Naive B cell (primary cell): ENCODE data around the gene ART4. TPM values are rescaled to one million over a fixed set of nuclear protein-coding genes. Genes with fewer than 3 reads are reported as not detected.

Source experiments
- ATAC-seq, 2 donors: fragments of 150-1000 bp; cut with Tn5 transposase; 2 replicates each; pipeline ENCODE4 v1.10.0; 2021; ENCODE audit warnings: low read depth in 2 of 2, mild to moderate bottlenecking in 2 of 2, moderate library complexity in 2 of 2
- DNase-seq: peaks from one replicate; pipeline ENCODE4 v3.0.0; 2022
- H3K27ac Mint-ChIP-seq, 6 donors: one replicate each; pipeline ENCODE4 v1.8.0; 2020 to 2022; ENCODE audit warnings: mild to moderate bottlenecking in 6 of 6, mixed read lengths in 6 of 6, moderate library complexity in 5 of 6, inconsistent platforms in 2 of 6
- H3K27me3 Mint-ChIP-seq, 3 donors: one replicate each; pipeline ENCODE4 v1.8.0; 2021 to 2022; ENCODE audit warnings: mixed read lengths in 3 of 3, mild to moderate bottlenecking in 1 of 3
- H3K36me3 Mint-ChIP-seq, 2 donors: one replicate each; pipeline ENCODE4 v1.8.0; 2020 to 2022; ENCODE audit warnings: mixed read lengths in 2 of 2, inconsistent platforms in 1 of 2, mild to moderate bottlenecking in 1 of 2
- H3K4me1 Mint-ChIP-seq, 3 donors: one replicate each; pipeline ENCODE4 v1.8.0; 2020 to 2022; ENCODE audit warnings: mixed read lengths in 3 of 3, inconsistent platforms in 1 of 3, mild to moderate bottlenecking in 1 of 3, moderate library complexity in 1 of 3
- H3K4me3 Mint-ChIP-seq, 8 donors: one replicate each; pipeline ENCODE4 v1.8.0; 2020 to 2022; ENCODE audit warnings: mild to moderate bottlenecking in 8 of 8, mixed read lengths in 8 of 8, moderate library complexity in 8 of 8, inconsistent platforms in 2 of 8
- H3K9me3 Mint-ChIP-seq, 7 donors: one replicate each; pipeline ENCODE4 v1.8.0; 2020 to 2022; ENCODE audit warnings: mixed read lengths in 7 of 7, mild to moderate bottlenecking in 5 of 7, inconsistent platforms in 2 of 7, moderate library complexity in 1 of 7
- polyA plus RNA-seq, 6 donors: library from polyadenylated mRNA; unstranded; fragments of 300-500 nt; fragmentation: Illumina TruSeq; gene quantifications; one replicate each; pipeline ENCODE4 v1.2.3, GENCODE V29; 2021; ENCODE audit warnings: low read depth in 6 of 6

The ART4 gene
- polyA plus RNA-seq, 6 donors from 2014 or later = not detected

- Mint-ChIP-seq H3K4me3 (no peak overlapping the region), H3K36me3 (peaks cover 0 to 4% of the 10 kb centered on the region in 2 donors), H3K27ac (no peak overlapping the region), H3K4me1 (peaks cover 3 to 6% (median 5%) of the 10 kb centered on the region in 3 donors), H3K27me3 (peaks cover 0 to 5% (median 0%) of the 10 kb centered on the region in 3 donors), H3K9me3 (no peaks in the 10 kb centered on the region)
- DNase-seq (no peak), ATAC-seq (peak in 1 of 2 donors; percentile 41)
Observed at GRCh38 chr12:14873440-14874185, 30.3 kb upstream of the ART4 start.

- Mint-ChIP-seq H3K4me1 (peaks cover 3 to 6% (median 5%) of the 10 kb centered on the region in 3 donors), H3K4me3 (no peak overlapping the region), H3K27ac (no peak overlapping the region), H3K27me3 (peaks cover 0 to 8% (median 5%) of the 10 kb centered on the region in 3 donors), H3K9me3 (peaks cover 3 to 10% (median 8%) of the 10 kb centered on the region in 7 donors), H3K36me3 (peaks cover 4 to 9% of the 10 kb centered on the region in 2 donors)
- no peak for ATAC-seq
- DNase-seq = no peak
Observed at GRCh38 chr12:14871886-14872285, 28.6 kb upstream of the ART4 start.

- Mint-ChIP-seq H3K27ac (peak overlapping the region in 1 of 6 donors; percentile 73), H3K9me3 (peaks cover 3 to 10% (median 8%) of the 10 kb centered on the region in 7 donors)
- ATAC-seq = no peak
Observed at GRCh38 chr12:14871247-14871646, 27.9 kb upstream of the ART4 start.

GRCh38 chr12:14868916-14869506 lies 25.7 kb upstream of the ART4 start:
- ATAC-seq (no peak), DNase-seq (no peak)
- Mint-ChIP-seq H3K27ac (no peak overlapping the region), H3K27me3 (peaks cover 0 to 8% (median 5%) of the 10 kb centered on the region in 3 donors), H3K9me3 (peaks cover 3 to 10% (median 8%) of the 10 kb centered on the region in 7 donors), H3K4me3 (no peak overlapping the region), H3K36me3 (peaks cover 4 to 9% of the 10 kb centered on the region in 2 donors), H3K4me1 (peaks cover 0 to 6% (median 5%) of the 10 kb centered on the region in 3 donors)

More at GRCh38 chr12:14871247-14871646, 27.9 kb upstream of the ART4 start:
- Mint-ChIP-seq H3K4me3 (no peak overlapping the region), H3K36me3 (peaks cover 4 to 9% of the 10 kb centered on the region in 2 donors), H3K4me1 (peaks cover 1 to 6% (median 5%) of the 10 kb centered on the region in 3 donors), H3K27me3 (peaks cover 0 to 8% (median 5%) of the 10 kb centered on the region in 3 donors)
- no peak for DNase-seq

DNA sequence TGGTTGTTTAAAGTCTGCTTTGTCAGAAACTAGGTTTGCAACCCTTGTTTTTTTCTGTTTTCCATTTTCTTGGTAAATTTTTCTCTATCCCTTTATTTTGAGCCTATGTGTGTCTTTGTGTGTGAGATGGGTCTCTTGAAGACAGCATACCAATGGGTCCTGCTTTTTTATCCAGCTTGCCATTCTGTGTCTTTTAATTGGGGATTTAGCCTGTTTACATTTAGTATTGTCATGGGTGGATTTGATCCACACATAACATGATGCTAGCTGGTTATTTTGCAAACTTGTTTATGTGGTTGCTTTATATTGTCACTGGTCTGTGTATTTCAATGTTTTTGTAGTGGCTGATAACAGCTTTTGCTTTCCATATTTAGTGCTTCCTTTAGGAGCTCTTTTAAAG lies 17.2 kb upstream of the ART4 start:
- Mint-ChIP-seq H3K4me3 (no peak overlapping the region), H3K27me3 (no peaks in the 10 kb centered on the region), H3K36me3 (peaks cover 0 to 18% of the 10 kb centered on the region in 2 donors), H3K27ac (no peak overlapping the region), H3K4me1 (peaks cover 23 to 26% (median 24%) of the 10 kb centered on the region in 3 donors), H3K9me3 (peaks cover 5 to 39% (median 23%) of the 10 kb centered on the region in 7 donors)
- no peak for ATAC-seq
- DNase-seq = no peak

GRCh38 chr12:14858513-14858912 lies 15.2 kb upstream of the ART4 start:
- Mint-ChIP-seq H3K4me3 (peak overlapping the region in 2 of 8 donors; percentile 34 to 48), H3K27me3 (no peaks in the 10 kb centered on the region), H3K9me3 (peaks cover 5 to 39% (median 23%) of the 10 kb centered on the region in 7 donors), H3K36me3 (peaks cover 0 to 18% of the 10 kb centered on the region in 2 donors), H3K4me1 (peaks cover 29 to 33% (median 32%) of the 10 kb centered on the region in 3 donors), H3K27ac (peak overlapping the region; percentile 49 to 86 (median 70))
- DNase-seq = peak; percentile 19
- peak; percentile 41 to 58 for ATAC-seq

- H3K27ac Mint-ChIP-seq = peak overlapping the region in 3 of 6 donors; percentile 18 to 71 (median 49)
- peaks cover 4 to 16% (median 12%) of the 10 kb centered on the region in 7 donors for H3K9me3 Mint-ChIP-seq
- peaks cover 0 to 8% of the 10 kb centered on the region in 2 donors for H3K36me3 Mint-ChIP-seq
- H3K4me3 Mint-ChIP-seq = peak overlapping the region in 2 of 8 donors; percentile 29 to 52
- H3K27me3 Mint-ChIP-seq = no peaks in the 10 kb centered on the region
- H3K4me1 Mint-ChIP-seq = peaks cover 29 to 33% (median 31%) of the 10 kb centered on the region in 3 donors
- ATAC-seq = no peak
- no peak for DNase-seq
Observed at GRCh38 chr12:14854586-14855183, 11.4 kb upstream of the ART4 start.

DNA sequence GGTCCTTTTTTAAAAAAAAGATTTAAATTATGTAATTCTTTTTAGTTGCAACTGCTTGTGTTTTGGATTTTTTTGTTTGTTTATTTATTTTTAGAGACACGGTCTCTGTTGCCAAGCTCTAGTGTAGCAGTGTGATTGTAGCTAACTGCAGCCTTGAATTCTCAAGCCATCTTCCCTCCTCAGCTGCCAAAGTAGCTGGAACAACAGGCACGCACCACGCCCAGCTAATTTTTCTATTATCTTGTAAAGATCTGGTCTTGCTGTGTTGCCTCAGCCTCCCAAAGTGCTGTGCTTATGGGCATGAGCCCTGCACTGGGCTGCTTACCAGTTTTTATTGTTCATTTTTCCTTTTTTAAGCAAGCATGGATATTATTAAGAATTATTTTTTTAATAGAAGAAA lies 10.6 kb upstream of the ART4 start:
- no peaks in the 10 kb centered on the region for H3K27me3 Mint-ChIP-seq
- no peak for DNase-seq
- H3K4me3 Mint-ChIP-seq = no peak overlapping the region
- peaks cover 24 to 29% (median 24%) of the 10 kb centered on the region in 3 donors for H3K4me1 Mint-ChIP-seq
- peaks cover 0 to 10% (median 5%) of the 10 kb centered on the region in 7 donors for H3K9me3 Mint-ChIP-seq
- H3K36me3 Mint-ChIP-seq = peaks cover 0 to under 1% of the 10 kb centered on the region in 2 donors
- H3K27ac Mint-ChIP-seq = no peak overlapping the region
- ATAC-seq = no peak

- no peaks in the 10 kb centered on the region for H3K27me3 Mint-ChIP-seq
- no peak overlapping the region for H3K4me3 Mint-ChIP-seq
- no peak for ATAC-seq
- no peaks in the 10 kb centered on the region for H3K36me3 Mint-ChIP-seq
- DNase-seq = no peak
- peaks cover 13 to 18% (median 14%) of the 10 kb centered on the region in 3 donors for H3K4me1 Mint-ChIP-seq
- peaks cover 0 to 6% (median 2%) of the 10 kb centered on the region in 7 donors for H3K9me3 Mint-ChIP-seq
- H3K27ac Mint-ChIP-seq = peak overlapping the region in 1 of 6 donors; percentile 30
Observed at GRCh38 chr12:14852880-14853279, 9.6 kb upstream of the ART4 start.

DNA sequence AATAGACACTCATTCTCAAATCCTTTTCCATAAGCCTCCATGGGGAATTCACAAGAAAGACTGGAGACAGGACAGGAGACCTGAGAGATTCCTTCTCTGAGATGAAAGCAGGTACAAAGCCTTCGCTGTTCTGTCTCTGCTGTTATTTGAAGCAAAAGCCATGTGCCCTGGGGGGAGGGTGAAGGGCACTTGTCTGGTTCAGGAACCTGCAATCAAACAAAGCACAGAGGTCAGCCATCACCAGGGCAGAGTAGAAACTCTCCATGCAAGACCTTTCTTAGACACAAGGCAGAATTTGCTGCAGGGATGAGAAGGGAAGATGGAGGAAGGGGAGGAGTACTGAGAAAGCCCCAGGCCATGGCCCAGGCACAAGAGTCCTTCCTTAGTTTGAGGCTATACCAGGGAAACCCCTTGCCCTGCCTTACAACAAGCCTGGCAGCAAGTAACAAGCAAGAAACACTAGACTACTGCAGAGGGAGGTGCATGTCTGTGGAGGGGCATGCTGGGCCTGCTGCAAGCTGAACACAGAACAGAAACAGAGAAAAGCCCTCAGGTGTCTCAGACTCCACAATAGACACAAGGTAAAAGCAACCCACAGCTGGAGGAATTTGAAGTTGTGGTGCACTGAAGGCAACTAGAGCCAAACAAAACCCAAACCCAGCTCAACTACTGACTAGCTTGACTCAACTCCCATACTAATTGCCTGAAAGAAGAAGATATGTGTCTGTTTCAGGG lies 7.8 kb upstream of the ART4 start:
- H3K9me3 Mint-ChIP-seq = peaks cover 0 to 2% (median 0%) of the 10 kb centered on the region in 7 donors
- H3K36me3 Mint-ChIP-seq = no peaks in the 10 kb centered on the region
- peaks cover 6 to 11% (median 6%) of the 10 kb centered on the region in 3 donors for H3K4me1 Mint-ChIP-seq
- no peak for ATAC-seq
- no peaks in the 10 kb centered on the region for H3K27me3 Mint-ChIP-seq
- DNase-seq = no peak
- H3K4me3 Mint-ChIP-seq = no peak overlapping the region
- H3K27ac Mint-ChIP-seq = no peak overlapping the region

GRCh38 chr12:14849661-14850060 lies 6.3 kb upstream of the ART4 start:
- no peaks in the 10 kb centered on the region for H3K9me3 Mint-ChIP-seq
- H3K4me1 Mint-ChIP-seq = peaks cover 5 to 6% (median 6%) of the 10 kb centered on the region in 3 donors
- DNase-seq = no peak
- H3K36me3 Mint-ChIP-seq = no peaks in the 10 kb centered on the region
- H3K27me3 Mint-ChIP-seq = no peaks in the 10 kb centered on the region
- H3K4me3 Mint-ChIP-seq = no peak overlapping the region
- ATAC-seq = no peak
- peak overlapping the region in 1 of 6 donors; percentile 4 for H3K27ac Mint-ChIP-seq

DNA sequence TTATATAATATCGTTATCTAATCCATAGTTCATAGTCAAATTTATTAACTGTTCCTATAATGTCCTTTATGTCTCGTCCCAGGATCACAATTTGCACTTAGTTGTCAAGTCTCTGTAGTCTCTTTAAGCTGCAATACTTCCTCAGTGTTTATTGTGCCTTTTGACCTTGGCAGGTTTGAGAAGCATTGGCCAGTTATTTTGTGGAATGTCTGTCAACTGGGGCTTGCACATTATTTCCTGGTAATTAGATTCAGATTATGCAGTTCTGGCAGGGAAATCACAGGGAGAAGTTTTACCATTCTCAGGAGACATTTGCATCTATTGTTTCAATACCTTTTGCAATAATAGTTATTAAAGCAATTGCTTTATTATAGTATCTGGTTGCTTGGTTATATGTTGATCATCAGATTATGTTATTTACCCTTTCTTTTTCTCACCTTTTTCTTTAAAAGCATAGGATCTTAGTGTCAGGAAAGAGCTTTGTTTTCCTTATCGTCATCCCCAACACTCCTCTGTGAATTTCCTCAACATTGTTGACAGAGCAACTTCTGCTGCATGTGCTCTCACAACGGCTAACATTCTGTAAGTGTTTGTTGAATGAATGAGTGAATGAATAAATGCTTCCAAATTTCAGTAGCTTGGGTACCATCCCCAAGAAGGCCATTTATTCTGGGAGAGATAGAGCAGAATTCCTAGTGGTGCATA lies 3.7 kb upstream of the ART4 start:
- no peak for ATAC-seq
- Mint-ChIP-seq H3K4me1 (peaks cover 2 to 6% (median 5%) of the 10 kb centered on the region in 3 donors), H3K36me3 (no peaks in the 10 kb centered on the region), H3K27ac (no peak overlapping the region), H3K9me3 (no peaks in the 10 kb centered on the region), H3K27me3 (no peaks in the 10 kb centered on the region), H3K4me3 (no peak overlapping the region)
- DNase-seq = no peak
